Coronary artery (tissue), 2 donors: ENCODE measurements around the gene GALNT18.
A peak's percentile ranks its signal among the peaks of the same experiment; 100 is the strongest.

ENCODE experiments used
- DNase-seq: peaks from one replicate; pipeline ENCODE4 v3.0.0-alpha.2; 2017; ENCODE audit warnings: low spot score
- H3K27ac ChIP-seq, 2 donors: fragments of 200-600 bp; sonication (generic); one replicate each; pipeline ENCODE4 v1.5.1; 2016 to 2019
- H3K4me3 ChIP-seq: fragments of 200-600 bp; sonication (generic); 2 replicates; pipeline ENCODE4 v1.5.1; 2016; ENCODE audit warnings: mild to moderate bottlenecking, moderate library complexity
- TF ChIP-seq, protein P1 (sequence below): fragments of 200-600 bp; sonication (generic); IDR thresholded peaks from one replicate; pipeline ENCODE4 v1.5.1; 2019; ENCODE audit warnings: antibody characterized with exemption

Gene GALNT18

DNA sequence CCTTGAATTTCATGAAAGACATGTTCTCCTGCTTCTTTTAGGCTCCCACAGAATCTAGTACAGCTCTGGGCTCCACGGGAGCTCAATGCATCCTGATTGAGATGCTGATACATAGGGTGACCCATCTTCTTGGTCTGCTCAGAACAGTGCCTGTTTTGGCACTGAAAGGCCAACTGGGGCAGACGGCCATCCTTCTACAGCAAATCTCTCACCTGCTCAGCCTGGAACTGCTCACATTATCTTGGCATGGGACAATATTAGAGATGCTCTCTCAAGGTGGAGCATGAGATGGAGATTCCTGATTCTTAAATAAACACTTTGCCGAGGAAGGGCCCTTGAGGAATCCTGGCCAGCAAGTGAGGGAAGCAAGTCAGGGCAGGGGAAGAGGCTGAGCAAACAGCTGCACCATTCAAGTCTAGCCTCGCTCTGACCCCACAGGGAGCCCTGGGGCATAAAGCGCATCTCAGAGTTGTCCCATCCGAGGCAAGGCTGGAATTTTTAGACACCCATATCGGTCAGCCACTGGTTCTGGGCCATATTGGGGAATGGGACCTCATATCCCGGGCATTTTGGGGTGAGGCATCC is 210.3 kb downstream of the GALNT18 start:
- no peak overlapping the region for H3K4me3 ChIP-seq
- no peak overlapping the region for H3K27ac ChIP-seq
- TF ChIP-seq, protein P1, sequence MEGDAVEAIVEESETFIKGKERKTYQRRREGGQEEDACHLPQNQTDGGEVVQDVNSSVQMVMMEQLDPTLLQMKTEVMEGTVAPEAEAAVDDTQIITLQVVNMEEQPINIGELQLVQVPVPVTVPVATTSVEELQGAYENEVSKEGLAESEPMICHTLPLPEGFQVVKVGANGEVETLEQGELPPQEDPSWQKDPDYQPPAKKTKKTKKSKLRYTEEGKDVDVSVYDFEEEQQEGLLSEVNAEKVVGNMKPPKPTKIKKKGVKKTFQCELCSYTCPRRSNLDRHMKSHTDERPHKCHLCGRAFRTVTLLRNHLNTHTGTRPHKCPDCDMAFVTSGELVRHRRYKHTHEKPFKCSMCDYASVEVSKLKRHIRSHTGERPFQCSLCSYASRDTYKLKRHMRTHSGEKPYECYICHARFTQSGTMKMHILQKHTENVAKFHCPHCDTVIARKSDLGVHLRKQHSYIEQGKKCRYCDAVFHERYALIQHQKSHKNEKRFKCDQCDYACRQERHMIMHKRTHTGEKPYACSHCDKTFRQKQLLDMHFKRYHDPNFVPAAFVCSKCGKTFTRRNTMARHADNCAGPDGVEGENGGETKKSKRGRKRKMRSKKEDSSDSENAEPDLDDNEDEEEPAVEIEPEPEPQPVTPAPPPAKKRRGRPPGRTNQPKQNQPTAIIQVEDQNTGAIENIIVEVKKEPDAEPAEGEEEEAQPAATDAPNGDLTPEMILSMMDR, result no peak
- no peak for DNase-seq

DNA sequence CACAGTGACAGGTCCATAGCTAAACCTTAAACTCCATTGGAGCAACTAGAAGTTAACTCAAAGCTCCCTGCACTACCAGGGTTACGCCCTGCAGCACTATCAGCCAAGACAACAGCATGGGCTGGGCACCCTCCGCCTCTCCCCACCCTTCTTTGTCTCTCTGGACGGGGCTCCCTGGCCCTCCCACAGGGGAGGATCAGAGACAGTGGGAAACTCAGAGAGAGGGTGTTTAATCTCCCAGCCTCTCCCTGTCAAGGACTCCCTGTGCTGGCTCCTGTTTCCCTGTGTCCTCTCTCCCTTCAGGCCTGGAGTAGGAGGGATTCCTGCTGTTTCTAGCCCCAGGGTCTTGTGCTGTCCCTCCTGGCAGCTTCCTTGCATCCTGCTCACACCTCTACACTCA is 211.9 kb downstream of the GALNT18 start:
- DNase-seq, result no peak
- peak overlapping the region in 1 of 2 donors; percentile 70 for H3K27ac ChIP-seq
- no peak overlapping the region for H3K4me3 ChIP-seq
- TF ChIP-seq, protein P1, result no peak

DNA sequence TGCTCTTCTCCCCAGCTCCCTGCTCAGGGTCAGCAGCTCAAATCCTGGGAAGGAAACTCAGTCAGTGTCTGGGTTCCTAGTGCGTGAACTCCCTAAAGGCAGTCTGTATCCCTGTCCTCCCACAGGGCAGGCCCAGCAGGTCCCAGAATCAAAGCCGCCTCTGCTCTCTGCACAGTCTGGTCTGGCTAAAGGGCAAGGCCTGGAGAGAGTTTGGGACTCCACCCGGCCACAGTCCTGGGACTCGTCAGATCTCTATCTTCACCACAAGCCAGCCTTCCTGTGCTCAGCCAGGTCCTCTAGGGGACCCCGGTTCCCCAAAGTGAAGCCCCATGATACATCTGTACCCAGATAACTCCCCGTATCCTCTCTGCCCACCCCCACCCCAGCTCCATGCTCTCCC is 212.6 kb downstream of the GALNT18 start:
- H3K4me3 ChIP-seq, result no peak overlapping the region
- no peak for DNase-seq
- TF ChIP-seq, protein P1, result no peak
- peak overlapping the region in 1 of 2 donors; percentile 70 for H3K27ac ChIP-seq

DNA sequence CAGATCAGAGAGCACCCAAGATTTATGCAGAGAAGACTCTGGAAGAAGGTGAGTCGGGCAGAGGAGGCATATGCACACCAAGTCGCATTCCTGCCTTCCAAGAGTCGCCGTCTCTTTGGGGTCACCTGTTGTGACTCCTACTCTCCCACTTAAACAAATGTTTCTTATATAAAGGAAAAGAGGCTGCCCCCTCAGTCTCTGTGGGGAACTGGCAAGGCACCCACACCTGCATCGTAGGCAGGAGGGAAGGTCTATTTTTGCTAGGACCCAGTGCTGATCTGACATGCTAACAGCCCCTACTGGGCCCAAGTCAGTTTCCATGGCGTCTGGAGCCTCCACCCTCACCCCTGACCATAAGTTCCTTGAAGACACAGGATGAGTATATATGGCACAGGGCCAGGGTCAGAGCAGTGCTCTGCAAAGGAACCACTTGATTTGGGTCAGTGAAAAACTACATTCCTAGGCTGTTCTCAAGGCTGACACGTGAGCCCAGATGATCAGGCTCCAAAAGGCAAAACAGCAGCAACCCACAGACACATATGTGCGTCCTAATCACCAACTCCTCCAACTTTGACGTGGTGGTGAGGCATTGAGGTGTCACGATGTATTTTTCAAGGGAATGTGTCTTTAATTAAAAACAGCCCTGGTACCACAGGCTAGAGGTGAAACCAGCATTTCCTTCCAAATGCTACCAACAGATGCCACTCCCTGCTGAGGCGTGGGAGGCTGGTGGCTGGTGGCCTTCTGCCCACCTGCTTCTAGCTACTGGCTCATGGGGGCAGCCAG is 213.2 kb downstream of the GALNT18 start:
- H3K27ac ChIP-seq, result peak overlapping the region in 1 of 2 donors; percentile 70
- no peak for DNase-seq
- TF ChIP-seq, protein P1, result no peak
- no peak overlapping the region for H3K4me3 ChIP-seq

DNA sequence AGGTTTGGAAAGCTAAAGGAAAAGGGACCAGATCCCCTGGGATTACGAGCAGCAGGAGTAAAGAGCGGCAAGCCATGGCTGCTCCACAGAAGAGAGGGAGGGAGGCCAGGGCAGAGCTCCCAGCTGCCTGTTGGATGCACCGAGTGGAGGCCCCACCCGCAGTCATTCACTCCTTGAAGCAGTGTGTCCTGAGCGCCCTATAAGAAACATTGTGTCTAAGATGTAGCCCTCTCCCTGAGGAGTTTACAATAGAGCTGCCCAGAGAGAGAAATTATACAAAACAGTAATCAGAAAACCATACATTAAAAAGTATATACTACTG is 214.1 kb downstream of the GALNT18 start:
- TF ChIP-seq, protein P1, result no peak
- peak overlapping the region; percentile 58 to 83 for H3K27ac ChIP-seq

DNA sequence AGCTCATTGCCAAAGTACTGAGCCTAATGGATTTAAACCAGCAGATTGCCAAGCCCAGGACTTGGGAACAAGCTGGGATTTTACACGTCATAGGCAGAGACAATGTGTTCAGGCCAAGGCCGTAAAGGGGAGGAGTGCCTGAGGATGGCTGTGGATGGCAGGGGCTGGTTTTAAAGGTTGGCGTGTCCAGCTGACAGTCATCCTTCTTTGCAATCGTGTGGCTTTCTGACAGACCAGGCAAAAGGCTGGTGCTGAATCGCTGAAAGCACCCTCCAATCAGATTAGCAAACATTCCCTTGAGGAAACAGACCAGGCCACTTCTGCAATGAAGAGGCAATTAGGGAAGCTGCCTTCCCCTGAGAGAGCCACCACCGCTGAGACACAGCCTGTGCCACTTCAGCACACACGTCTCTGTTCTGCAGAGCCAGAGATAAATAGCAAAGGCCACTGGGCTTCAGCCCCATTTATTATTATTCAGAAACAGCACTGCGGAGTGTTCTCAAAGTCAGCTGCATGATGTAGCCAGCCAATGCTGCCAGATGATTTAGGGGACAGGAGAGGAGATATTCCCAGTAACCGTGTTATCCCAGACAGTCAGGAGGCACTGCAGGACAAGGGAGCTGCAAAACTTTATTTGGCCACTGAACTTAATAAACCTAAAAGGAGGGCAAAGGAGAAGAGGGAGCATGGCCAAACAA is 214.6 kb downstream of the GALNT18 start:
- Histone ChIP-seq H3K27ac (peak overlapping the region; percentile 58 to 83), H3K4me3 (no peak overlapping the region)
- no peak for DNase-seq
- TF ChIP-seq, protein P1, result no peak

More for the DNA sequence above, 214.1 kb downstream of the GALNT18 start:
- H3K4me3 ChIP-seq, result no peak overlapping the region
- no peak for DNase-seq
